GM12891 (cell line): ENCODE data around the gene TLR7.

Experiments
- PAX5 ChIP-seq: IDR thresholded peaks from 2 replicates; pipeline ENCODE4 v1.6.1; 2011; ENCODE audit warnings: low read length, moderate library complexity, mild to moderate bottlenecking; ENCODE audit not compliant: insufficient read depth, severe bottlenecking
- POLR2A ChIP-seq: IDR thresholded peaks from 2 replicates; pipeline ENCODE4 v1.6.1; 2011; ENCODE audit warnings: low read depth, low read length, control low read depth
- POLR2AphosphoS5 ChIP-seq: IDR thresholded peaks from 2 replicates; pipeline ENCODE4 v1.6.1; 2011; ENCODE audit warnings: low read depth, low read length, control low read depth
- SPI1 ChIP-seq: IDR thresholded peaks from 2 replicates; pipeline ENCODE4 v1.6.1; 2011; ENCODE audit warnings: low read depth, low read length, control low read depth
- TAF1 ChIP-seq: IDR thresholded peaks from 2 replicates; pipeline ENCODE4 v1.6.1; 2011; ENCODE audit warnings: low read depth, low read length, control low read depth

GRCh38 chrX:12886545-12886944 is 19.7 kb downstream of the TLR7 start:
- TF ChIP-seq POLR2AphosphoS5 (no peak), POLR2A (no peak), TAF1 (no peak), PAX5 (no peak), SPI1 (no peak)
